ENCODE measurements around the gene FYCO1.
"Not testable (repeated sequence)": the region's sequence is repeated elsewhere in the genome, so short reads cannot be mapped to it uniquely, and the experiment has no call there.

- not testable (repeated sequence) for TF ChIP-seq KLF6 (CRISPR knock-in tag; IDR thresholded peaks at IDR 0.05; ENCODE audit: borderline replicate concordance); RFX5 (IDR thresholded peaks at IDR 0.05; ENCODE audit: low read depth, low read length); HIVEP1 (CRISPR knock-in tag; IDR thresholded peaks at IDR 0.05); CREB1 (IDR thresholded peaks at IDR 0.05); CREB1 (CRISPR knock-in tag; IDR thresholded peaks at IDR 0.05); CHD2 (IDR thresholded peaks at IDR 0.05; ENCODE audit: low read depth, low read length); ZNF436 (CRISPR knock-in tag; IDR thresholded peaks at IDR 0.05); MBD2 (IDR thresholded peaks at IDR 0.05; ENCODE audit: borderline replicate concordance, low read depth); PTBP1 (IDR thresholded peaks at IDR 0.05; ENCODE audit: low read depth, low read length); ZNF354B (CRISPR knock-in tag; IDR thresholded peaks at IDR 0.05); ZNF589 (CRISPR knock-in tag; IDR thresholded peaks at IDR 0.05; ENCODE audit: low read depth); REST (IDR thresholded peaks at IDR 0.05; ENCODE audit: borderline replicate concordance); REST (CRISPR knock-in tag; IDR thresholded peaks at IDR 0.05; ENCODE audit: low read depth); FOXM1 (IDR thresholded peaks at IDR 0.05; ENCODE audit: low read depth); FOXM1 (CRISPR knock-in tag; IDR thresholded peaks at IDR 0.05; ENCODE audit: low read depth); POLR2A (conservative IDR thresholded peaks at IDR 0.05); CCAR2 (IDR thresholded peaks at IDR 0.05; ENCODE audit: low read depth, low read length)
Measured at GRCh38 chr3:46003706-46004105, 8.1 kb upstream of the FYCO1 start.

All from K562 (cell line).